ENCODE data around the gene INO80. TPM values are rescaled to one million over a fixed set of nuclear protein-coding genes. Genes with fewer than 3 reads are reported as not detected.

Gene INO80
- total RNA-seq, 4 donors from 2014 or later = 15.2 to 24.8 (median 22.3) TPM

- Histone ChIP-seq H3K9me3 (no peaks in the 10 kb centered on the region), H3K36me3 (peaks cover 0 to 84% (median 0%) of the 10 kb centered on the region in 3 donors), H3K4me1 (peaks cover 0 to 13% (median 3%) of the 10 kb centered on the region in 3 donors), H3K27ac (no peak overlapping the region), H3K27me3 (no peaks in the 10 kb centered on the region), H3K4me3 (no peak overlapping the region)
- WGBS, 2 donors = 78 to 94% methylated on average over 2 of the region's 2 CpGs
- TF ChIP-seq CTCF (IDR thresholded peaks at IDR 0.05) = no peak
- TF ChIP-seq POLR2A (IDR thresholded peaks at IDR 0.05) = no peak
- no peak for DNase-seq
- intact Hi-C loops (cut with DNase I) = no loop called here
Observed at GRCh38 chr15:41011055-41011815, 104.8 kb downstream of the INO80 start.

DNA sequence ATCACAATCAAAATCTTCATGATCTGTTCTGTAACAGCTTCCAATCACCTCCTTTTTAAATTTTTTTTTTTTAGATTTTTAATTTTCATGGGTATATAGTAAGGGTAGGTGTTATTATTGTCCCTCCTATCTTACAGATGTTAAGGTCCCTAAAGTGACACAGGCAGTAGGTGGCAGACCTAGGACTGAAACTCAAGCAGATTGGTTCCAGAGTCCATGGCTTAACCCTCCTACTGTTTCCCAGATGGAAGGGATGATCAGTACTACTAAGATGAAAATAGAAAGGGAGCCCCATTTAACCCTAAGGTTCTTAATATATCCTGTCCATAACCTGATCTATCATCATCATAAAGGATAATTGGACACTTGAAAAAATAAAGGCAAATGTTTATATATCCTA lies 105.7 kb downstream of the INO80 start:
- H3K27ac ChIP-seq = no peak overlapping the region
- H3K9me3 ChIP-seq = no peaks in the 10 kb centered on the region
- TF ChIP-seq CTCF (IDR thresholded peaks at IDR 0.05) = no peak
- DNase-seq = no peak
- intact Hi-C loops (cut with DNase I) = no loop called here
- no peaks in the 10 kb centered on the region for H3K27me3 ChIP-seq
- H3K4me1 ChIP-seq = peaks cover 0 to 13% (median 3%) of the 10 kb centered on the region in 3 donors
- H3K36me3 ChIP-seq = peaks cover 0 to 84% (median 0%) of the 10 kb centered on the region in 3 donors
- H3K4me3 ChIP-seq = no peak overlapping the region

- intact Hi-C loops (cut with DNase I) = no loop called here
- Histone ChIP-seq H3K4me1 (peaks cover 0 to 7% (median 1%) of the 10 kb centered on the region in 3 donors), H3K9me3 (no peaks in the 10 kb centered on the region), H3K36me3 (peaks cover 0 to 88% (median 8%) of the 10 kb centered on the region in 3 donors), H3K27me3 (no peaks in the 10 kb centered on the region), H3K4me3 (no peak overlapping the region), H3K27ac (no peak overlapping the region)
- WGBS, 2 donors = 82 to 89% methylated on average over 2 of the region's 2 CpGs
- no peak for DNase-seq
- TF ChIP-seq CTCF (IDR thresholded peaks at IDR 0.05) (no peak), POLR2A (IDR thresholded peaks at IDR 0.05) (no peak)
Observed at GRCh38 chr15:41006479-41006878, 109.6 kb downstream of the INO80 start.

DNA sequence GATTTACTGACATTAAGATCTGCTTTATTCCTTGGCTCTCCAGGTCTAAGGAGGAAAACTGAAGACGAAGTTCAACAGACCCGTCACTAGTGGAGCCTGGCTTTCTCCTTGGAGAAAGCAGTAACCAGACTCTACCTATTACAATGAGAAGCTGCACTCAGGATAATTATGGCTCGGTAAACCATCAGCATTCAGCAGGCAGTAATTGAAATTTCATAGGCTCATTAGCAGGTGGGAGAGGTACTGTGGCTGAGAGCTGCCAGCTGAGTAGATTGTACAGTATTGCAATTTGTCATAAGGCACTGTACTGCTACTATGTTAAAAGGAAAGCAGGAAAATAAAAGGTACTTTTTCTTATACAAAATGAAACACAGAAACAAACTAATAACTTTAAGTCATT lies 111.6 kb downstream of the INO80 start:
- no peak for DNase-seq
- Histone ChIP-seq H3K27ac (no peak overlapping the region), H3K36me3 (peaks cover 7 to 92% (median 8%) of the 10 kb centered on the region in 3 donors), H3K27me3 (no peaks in the 10 kb centered on the region), H3K9me3 (no peaks in the 10 kb centered on the region), H3K4me1 (no peaks in the 10 kb centered on the region), H3K4me3 (no peak overlapping the region)
- TF ChIP-seq CTCF (IDR thresholded peaks at IDR 0.05) (no peak), POLR2A (IDR thresholded peaks at IDR 0.05) (no peak)
- 90% methylated on average over 3 of the region's 3 CpGs for WGBS, 2 donors
- intact Hi-C loops (cut with DNase I) = no loop called here

- Histone ChIP-seq H3K27ac (no peak overlapping the region), H3K4me1 (no peaks in the 10 kb centered on the region), H3K9me3 (no peaks in the 10 kb centered on the region), H3K36me3 (peaks cover 7 to 90% (median 17%) of the 10 kb centered on the region in 3 donors), H3K27me3 (no peaks in the 10 kb centered on the region), H3K4me3 (no peak overlapping the region)
- no peak for TF ChIP-seq POLR2A (IDR thresholded peaks at IDR 0.05)
- TF ChIP-seq CTCF (IDR thresholded peaks at IDR 0.05) = no peak
- DNase-seq = no peak
- WGBS, 2 donors = 83 to 84% methylated on average over 5 of the region's 5 CpGs
- intact Hi-C loops (cut with DNase I) = no loop called here
Observed at GRCh38 chr15:41001524-41002214, 114.4 kb downstream of the INO80 start.
